Measurements from ENCODE around the gene SLC9A5. TPM values are rescaled to one million over a fixed set of nuclear protein-coding genes. Genes with fewer than 3 reads are reported as not detected.
A peak's percentile ranks its signal among the peaks of the same experiment; 100 is the strongest.

Gene SLC9A5
- polyA plus RNA-seq, 4 donors, result 2.9 to 3.9 (median 3.4) TPM

DNA sequence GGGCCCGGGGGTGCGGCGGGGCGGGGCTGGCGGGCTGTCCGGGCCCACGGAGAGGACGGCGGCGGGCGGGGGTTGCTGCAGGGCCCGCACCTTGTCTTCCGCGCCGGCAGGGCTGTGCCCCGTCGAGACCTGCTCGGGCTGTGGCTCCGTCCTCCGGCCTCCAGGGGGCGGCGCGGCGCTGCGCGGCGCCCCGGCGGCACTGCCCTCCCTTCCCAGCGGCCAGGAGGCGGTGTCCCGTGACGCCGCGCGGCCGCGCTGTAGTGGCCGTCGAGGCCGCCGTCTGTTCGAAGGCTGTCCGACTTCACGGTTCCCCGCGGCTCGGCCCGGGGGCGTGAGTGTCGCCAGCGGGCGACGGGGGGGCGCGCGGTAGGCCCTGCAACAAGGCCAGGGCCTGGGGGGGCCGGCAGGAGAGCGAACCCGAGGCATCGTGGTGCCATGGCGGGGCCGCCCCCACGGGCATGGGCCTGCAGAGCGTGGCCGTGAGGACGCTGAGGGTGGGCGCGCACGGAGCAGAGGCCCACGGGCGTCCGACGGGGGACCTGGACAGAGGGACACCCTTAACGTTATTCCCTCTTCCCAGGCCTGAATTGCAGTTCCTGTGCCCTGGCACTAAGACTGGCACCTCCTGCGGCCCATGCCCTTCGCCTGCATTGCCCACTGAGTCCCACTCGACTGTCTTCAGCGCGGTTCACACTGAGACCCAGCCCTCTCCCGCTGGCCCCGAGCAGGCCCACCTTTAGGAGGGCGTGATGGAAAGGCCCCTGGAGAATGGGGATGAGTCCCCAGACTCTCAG is 30.7 kb downstream of the SLC9A5 start, which contains the start of gene PLEKHG4:
Gene PLEKHG4 (plus strand): TSS at position 237 of the 794 bp plus-strand sequence. CDS start 513 bp downstream, at position 750.
- peak; percentile 49 to 64 (median 58) for DNase-seq (ENCODE audit: low read depth in 4 of 4, low spot score in 3 of 4)

DNA sequence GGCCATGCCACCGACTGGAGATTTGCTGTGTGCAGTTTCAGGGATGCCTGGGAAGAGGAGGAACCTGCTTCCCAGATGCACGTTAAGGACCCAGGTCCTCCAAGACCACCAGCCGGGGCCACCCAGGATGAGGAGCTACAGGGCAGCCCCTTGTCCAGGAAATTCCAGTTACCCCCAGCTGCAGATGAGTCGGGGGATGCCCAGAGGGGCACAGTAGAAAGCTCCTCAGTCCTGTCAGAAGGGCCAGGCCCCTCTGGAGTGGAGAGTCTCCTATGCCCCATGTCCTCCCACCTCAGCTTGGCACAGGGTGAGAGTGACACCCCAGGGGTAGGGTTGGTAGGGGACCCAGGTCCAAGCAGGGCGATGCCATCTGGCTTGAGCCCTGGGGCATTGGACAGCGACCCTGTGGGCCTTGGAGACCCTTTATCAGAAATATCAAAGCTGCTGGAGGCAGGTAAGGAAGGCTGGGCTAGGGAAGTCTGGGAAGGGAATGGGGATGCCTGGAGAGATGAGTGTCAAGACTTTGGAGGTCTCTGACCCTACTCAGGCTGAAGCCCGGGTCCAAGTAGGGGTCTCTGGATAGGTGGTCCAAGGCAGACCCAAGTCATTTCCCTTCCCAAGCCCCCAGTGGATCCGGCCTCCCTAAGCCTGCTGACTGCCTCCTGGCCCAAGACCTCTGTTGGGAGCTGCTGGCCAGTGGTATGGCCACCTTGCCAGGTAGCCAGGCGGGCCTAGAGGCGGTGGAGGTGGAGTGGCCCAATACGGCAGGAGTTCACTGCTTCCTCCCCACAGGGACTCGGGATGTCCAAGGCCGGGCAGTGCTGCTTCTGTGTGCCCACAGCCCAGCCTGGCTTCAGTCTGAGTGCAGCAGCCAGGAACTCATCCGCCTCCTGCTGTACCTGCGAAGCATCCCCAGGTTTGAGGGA is 31.6 kb downstream of the SLC9A5 start:
- DNase-seq (ENCODE audit: low read depth in 4 of 4, low spot score in 3 of 4), result no peak

DNA sequence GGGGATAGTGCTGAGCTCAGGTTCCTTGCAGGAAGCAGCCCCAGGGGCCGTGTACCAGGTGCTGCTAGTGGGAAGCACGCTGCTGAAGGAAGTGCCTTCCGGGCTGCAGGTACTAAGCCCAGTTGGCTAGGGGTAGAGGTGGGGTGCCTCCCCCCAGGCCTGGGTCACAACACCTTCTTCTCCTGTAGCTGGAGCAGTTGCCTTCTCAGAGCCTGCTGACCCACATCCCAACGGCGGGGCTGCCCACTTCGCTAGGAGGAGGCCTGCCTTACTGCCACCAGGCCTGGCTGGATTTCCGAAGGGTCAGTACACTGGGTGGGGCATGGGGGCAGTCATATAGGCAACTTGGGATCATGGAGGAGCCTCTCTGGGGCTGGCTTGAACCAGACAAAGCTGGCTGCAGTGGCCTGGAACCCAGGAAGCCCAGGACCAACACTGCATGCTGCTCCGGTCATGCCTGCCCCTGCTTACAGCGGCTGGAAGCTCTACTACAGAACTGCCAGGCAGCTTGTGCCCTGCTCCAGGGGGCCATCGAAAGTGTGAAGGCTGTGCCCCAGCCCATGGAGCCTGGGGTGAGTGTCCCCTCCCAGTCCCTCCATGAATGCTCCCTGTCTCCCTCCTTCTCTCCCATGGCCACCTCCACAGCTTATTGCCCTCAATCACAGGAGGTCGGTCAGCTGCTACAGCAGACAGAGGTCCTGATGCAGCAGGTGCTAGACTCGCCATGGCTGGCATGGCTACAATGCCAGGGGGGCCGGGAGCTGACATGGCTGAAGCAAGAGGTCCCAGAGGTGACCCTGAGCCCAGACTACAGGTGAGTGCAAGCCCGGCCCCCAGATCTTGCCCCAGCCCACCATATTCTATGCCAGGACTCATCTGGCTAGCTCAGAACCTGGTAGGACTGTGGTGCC is 33.0 kb downstream of the SLC9A5 start:
- no peak for DNase-seq (ENCODE audit: low read depth in 4 of 4, low spot score in 3 of 4)

DNA sequence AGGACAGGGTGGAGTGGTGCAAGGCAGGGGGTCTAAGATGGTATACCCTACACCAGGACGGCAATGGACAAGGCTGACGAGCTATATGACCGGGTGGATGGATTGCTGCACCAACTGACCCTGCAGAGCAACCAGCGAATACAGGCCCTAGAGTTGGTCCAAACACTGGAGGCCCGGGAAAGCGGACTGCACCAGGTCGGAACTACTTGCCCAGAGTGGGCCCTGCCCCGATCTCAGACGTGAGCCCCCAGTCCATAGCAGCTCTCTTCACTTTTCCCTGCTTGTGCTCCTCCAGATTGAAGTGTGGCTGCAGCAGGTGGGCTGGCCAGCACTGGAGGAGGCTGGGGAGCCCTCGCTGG is 33.6 kb downstream of the SLC9A5 start:
- no peak for DNase-seq (ENCODE audit: low read depth in 4 of 4, low spot score in 3 of 4)

DNA sequence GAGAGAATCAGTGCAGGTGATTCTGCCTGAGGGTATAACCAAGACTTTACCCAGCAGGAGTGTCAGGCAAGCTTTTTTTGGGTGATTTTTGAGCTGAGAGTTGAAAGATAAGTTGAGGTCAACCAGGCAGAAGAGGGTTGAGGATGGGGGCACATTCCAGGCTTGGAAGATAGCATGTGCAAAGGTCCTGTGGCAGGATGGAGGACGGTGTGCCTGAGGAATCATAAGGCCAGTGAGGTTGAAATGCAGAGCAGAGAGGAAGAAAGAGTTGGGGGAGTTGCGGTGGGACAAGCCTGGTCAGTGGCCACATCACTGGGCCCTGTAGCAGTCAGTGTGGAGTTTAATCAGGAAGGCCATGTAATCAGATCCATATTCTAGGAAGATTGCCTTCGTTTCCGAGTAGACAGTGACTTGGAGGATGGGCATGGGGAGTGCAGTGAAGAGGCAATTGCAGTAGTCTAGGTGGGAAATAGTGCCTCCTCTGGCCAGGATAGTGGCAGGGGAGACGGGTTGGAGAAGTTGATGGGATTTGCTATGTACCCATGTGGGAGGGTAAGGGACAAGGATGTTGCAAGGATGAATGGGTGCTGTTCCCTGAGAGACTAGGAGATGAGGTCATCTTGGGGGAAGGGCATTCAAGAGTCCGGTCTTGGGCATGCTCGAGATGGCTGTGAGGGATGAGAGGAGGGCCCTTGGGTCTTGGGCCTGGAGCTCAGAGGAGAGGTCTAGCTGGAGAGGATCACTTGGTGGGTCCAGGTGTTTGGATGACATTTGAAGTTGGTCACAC is 34.5 kb downstream of the SLC9A5 start:
- DNase-seq (ENCODE audit: low read depth in 4 of 4, low spot score in 3 of 4), result no peak

DNA sequence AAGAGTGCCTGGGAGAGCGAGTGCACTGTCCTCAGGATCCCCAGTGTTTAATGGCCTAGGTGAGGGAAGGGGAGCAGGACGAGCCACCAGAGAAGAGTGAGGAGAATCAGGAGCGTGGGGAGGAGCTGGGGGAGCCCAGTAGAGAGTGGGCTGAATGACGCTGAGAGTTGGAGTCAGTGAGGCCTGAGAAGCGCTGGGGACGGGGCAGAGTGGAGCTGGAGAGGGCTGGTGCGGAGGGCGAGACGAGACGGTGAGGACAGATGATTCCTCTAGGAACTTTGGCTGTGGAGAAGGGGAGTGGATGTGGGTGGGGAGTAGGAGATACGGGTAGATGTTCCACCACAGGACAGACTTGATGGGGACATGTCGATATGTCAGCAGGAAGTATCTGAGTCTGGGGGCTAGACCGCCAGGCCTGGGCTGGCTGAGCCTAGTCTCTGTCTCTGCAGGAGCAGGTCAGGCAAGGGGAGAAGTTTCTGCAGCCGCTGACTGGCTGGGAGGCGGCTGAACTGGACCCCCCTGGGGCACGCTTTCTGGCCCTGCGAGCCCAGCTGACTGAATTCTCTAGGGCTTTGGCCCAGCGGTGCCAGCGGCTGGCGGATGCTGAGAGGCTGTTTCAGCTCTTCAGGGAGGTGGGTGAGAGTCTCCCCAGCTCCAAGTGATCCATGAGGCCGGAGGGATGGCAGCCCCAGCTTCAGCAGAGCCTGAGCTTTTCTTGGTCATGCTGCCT is 35.2 kb downstream of the SLC9A5 start:
- no peak for DNase-seq (ENCODE audit: low read depth in 4 of 4, low spot score in 3 of 4)

DNA sequence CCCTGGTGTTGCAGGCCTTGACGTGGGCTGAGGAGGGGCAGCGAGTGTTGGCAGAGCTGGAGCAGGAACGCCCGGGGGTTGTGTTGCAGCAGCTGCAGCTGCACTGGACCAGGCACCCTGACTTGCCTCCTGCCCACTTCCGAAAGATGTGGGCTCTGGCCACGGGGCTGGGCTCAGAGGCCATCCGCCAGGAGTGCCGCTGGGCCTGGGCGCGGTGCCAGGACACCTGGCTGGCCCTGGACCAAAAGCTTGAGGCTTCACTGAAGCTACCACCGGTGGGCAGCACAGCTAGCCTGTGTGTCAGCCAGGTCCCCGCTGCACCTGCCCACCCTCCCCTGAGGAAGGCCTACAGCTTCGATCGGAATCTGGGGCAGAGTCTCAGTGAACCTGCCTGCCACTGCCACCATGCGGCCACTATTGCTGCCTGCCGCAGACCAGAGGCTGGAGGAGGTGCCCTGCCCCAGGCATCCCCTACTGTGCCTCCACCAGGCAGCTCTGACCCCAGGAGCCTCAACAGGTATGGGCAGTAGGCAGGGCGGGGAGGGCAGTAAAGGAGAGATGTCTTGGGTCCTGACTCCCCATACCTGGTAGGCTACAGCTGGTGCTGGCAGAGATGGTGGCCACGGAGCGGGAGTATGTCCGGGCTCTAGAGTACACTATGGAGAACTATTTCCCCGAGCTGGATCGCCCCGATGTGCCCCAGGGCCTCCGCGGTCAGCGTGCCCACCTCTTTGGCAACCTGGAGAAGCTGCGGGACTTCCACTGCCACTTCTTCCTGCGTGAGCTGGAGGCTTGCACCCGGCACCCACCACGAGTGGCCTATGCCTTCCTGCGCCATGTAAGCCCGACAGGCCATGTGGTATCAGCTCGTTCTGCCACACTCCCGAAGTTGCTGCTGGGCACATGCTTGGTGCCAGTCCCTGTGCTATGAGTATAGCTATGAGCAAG is 36.2 kb downstream of the SLC9A5 start:
- peak in 1 of 4 donors; percentile 10 for DNase-seq (ENCODE audit: low read depth in 4 of 4, low spot score in 3 of 4)

DNA sequence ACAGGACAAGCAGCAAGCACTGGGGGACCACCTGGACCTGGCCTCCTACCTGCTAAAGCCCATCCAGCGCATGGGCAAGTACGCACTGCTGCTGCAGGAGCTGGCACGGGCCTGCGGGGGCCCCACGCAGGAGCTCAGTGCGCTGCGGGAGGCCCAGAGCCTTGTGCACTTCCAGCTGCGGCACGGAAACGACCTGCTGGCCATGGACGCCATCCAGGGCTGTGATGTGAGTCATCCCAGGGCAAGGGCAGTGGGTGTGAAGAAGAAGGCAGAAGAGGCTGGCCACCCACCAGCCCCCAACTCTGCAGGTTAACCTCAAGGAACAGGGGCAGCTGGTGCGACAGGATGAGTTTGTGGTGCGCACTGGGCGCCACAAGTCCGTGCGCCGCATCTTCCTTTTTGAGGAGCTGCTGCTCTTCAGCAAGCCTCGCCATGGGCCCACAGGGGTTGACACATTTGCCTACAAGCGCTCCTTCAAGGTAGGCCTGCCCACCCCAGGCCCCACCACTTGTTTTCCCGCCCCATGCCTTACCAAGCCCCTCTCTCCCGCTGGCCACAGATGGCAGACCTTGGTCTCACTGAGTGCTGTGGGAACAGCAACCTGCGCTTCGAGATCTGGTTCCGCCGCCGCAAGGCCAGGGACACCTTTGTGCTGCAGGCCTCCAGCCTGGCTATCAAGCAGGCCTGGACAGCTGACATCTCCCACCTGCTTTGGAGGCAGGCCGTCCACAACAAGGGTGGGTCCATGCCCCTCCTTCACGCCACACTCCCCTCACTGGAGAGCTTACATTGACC is 37.9 kb downstream of the SLC9A5 start:
- DNase-seq (ENCODE audit: low read depth in 4 of 4, low spot score in 3 of 4), result no peak

- DNase-seq (ENCODE audit: low read depth in 4 of 4, low spot score in 3 of 4), result no peak
These were observed 39.2 kb downstream of the SLC9A5 start for GRCh38 chr16:67287960-67288359.

- no peak for DNase-seq (ENCODE audit: low read depth in 4 of 4, low spot score in 3 of 4)
These were observed 42.7 kb downstream of the SLC9A5 start for GRCh38 chr16:67291461-67291860.

DNA sequence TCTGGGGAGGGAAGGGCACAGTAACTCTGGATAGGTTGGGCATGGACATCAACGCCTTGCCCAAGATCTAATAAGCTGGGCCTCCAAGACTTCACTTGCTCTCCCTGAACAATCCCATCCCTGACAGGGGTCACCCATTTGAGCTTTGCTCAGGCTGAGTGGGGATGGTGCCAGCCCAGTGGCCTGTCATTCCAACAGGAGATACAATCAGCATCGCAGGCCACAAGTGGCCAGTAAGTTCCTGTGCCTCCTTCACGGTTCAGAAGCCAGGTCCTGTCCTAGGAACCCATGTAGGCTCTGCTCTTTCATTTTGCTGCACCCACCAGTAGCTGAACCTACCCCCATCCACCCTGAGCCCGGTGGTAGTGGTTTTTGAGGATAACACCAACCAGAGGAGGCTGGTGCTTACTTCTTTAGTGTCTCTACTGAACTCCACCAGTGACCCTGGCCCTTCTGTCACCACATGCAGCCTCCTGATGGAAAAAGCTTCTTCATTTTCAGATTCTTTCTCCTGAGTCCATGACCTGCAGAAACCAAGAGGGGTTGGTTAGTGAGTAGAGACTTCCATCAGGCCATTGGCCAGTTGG is 45.5 kb downstream of the SLC9A5 start:
- DNase-seq (ENCODE audit: low read depth in 4 of 4, low spot score in 3 of 4), result no peak

- no peak for DNase-seq (ENCODE audit: low read depth in 4 of 4, low spot score in 3 of 4)
These were observed 46.2 kb downstream of the SLC9A5 start for GRCh38 chr16:67294938-67295361.

- no peak for DNase-seq (ENCODE audit: low read depth in 4 of 4, low spot score in 3 of 4)
These were observed 47.6 kb downstream of the SLC9A5 start for GRCh38 chr16:67296420-67296819.

DNA sequence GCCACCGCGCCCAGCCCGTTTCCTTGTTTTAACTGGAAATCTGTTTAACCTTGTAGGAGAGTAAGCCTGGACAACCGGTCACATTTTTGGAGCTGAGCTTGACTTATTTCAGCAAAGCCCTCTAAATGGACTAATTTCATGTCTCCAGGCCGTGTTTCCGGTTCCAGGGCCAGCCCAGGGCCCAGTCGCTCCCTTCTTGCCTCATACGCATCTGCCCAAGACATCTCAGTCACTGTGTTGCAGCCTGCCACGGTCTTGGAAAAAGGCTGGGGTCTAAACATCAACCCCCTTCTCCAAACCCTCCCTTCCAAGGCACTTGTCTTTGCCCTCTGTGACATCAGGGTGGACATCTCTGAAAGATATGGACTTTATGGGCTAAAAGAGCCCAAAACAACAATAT is 49.5 kb downstream of the SLC9A5 start:
- DNase-seq (ENCODE audit: low read depth in 4 of 4, low spot score in 3 of 4), result no peak

GRCh38 chr16:67299269-67299668 is 50.5 kb downstream of the SLC9A5 start:
- no peak for DNase-seq (ENCODE audit: low read depth in 4 of 4, low spot score in 3 of 4)

- DNase-seq (ENCODE audit: low read depth in 4 of 4, low spot score in 3 of 4), result no peak
These were observed 52.5 kb downstream of the SLC9A5 start for GRCh38 chr16:67301080-67301782.

All from right renal pelvis (tissue), 4 donors.